PC-9 (cell line): Measurements from ENCODE around the gene TTC23.

ENCODE experiments used
- EZH2 ChIP-seq: fragments of 200-600 bp; sonication (generic); IDR thresholded peaks from 2 replicates; pipeline ENCODE4 v1.8.0; 2017; ENCODE audit warnings: antibody characterized with exemption, low read depth
- TF ChIP-seq, protein P1 (sequence below): fragments of 200-600 bp; sonication (generic); conservative IDR thresholded peaks from 2 replicates; pipeline ENCODE4 v1.6.1; 2017; ENCODE audit warnings: mixed run types, antibody characterized with exemption, mild to moderate bottlenecking, moderate library complexity

DNA sequence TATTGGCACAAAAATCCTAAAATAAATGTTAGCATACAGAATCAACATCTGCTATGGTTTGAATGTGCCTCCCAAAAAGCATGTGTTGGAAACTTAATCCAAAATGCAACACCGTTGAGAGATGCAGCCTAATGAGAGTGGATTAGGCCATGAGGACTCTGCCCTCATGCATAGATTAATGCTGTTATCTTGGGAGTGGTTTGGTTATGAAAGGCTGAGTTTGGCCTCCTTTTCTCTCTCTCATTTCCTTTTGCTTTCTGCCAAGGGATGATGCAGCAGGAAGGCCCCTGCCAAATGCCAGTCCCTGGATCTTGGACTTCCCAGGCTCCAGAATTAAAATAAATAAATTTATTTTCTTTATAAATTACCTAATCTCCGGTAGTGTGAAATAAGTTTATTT is 95.1 kb downstream of the TTC23 start:
- TF ChIP-seq EZH2 = no peak
- TF ChIP-seq, protein P1, sequence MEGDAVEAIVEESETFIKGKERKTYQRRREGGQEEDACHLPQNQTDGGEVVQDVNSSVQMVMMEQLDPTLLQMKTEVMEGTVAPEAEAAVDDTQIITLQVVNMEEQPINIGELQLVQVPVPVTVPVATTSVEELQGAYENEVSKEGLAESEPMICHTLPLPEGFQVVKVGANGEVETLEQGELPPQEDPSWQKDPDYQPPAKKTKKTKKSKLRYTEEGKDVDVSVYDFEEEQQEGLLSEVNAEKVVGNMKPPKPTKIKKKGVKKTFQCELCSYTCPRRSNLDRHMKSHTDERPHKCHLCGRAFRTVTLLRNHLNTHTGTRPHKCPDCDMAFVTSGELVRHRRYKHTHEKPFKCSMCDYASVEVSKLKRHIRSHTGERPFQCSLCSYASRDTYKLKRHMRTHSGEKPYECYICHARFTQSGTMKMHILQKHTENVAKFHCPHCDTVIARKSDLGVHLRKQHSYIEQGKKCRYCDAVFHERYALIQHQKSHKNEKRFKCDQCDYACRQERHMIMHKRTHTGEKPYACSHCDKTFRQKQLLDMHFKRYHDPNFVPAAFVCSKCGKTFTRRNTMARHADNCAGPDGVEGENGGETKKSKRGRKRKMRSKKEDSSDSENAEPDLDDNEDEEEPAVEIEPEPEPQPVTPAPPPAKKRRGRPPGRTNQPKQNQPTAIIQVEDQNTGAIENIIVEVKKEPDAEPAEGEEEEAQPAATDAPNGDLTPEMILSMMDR = no peak
